ENCODE results near the gene BRI3BP. TPM values are rescaled to one million over a fixed set of nuclear protein-coding genes. Genes with fewer than 3 reads are reported as not detected.

Gene BRI3BP
- total RNA-seq, 1 donor from 2014 or later = 14.5 TPM

- ATAC-seq (ENCODE audit: low read depth) (no peak), DNase-seq (no peak)
- H3K36me3 Mint-ChIP-seq (ENCODE audit: low read depth) = peaks cover 84% of the 10 kb centered on the region
- no peaks in the 10 kb centered on the region for H3K9me3 Mint-ChIP-seq
- TF ChIP-seq CTCF (IDR thresholded peaks at IDR 0.05) = no peak
- H3K27ac Mint-ChIP-seq = no peak overlapping the region
- ChIA-PET POLR2A (no interaction called here), CTCF (no interaction called here)
- intact Hi-C loops (cut with micrococcal nuclease) = no loop called here
- H3K4me3 Mint-ChIP-seq = no peak overlapping the region
- no peaks in the 10 kb centered on the region for H3K27me3 Mint-ChIP-seq
- no peaks in the 10 kb centered on the region for H3K4me1 Mint-ChIP-seq
These were observed 44.4 kb upstream of the BRI3BP start for GRCh38 chr12:124949066-124949465.

GRCh38 chr12:124949779-124950728 is 43.4 kb upstream of the BRI3BP start:
- Mint-ChIP-seq H3K4me3 (no peak overlapping the region), H3K27me3 (no peaks in the 10 kb centered on the region), H3K27ac (no peak overlapping the region), H3K36me3 (ENCODE audit: low read depth) (peaks cover 85% of the 10 kb centered on the region), H3K9me3 (no peaks in the 10 kb centered on the region), H3K4me1 (no peaks in the 10 kb centered on the region)
- intact Hi-C loops (cut with micrococcal nuclease) = no loop called here
- no peak for TF ChIP-seq CTCF (IDR thresholded peaks at IDR 0.05)
- ChIA-PET CTCF (interaction anchor here (1.0 kb wide), 1 partner anchor 45 kb away, joined by 3 read pairs; no protein-coding TSS in a partner anchor), POLR2A (no interaction called here)
- ATAC-seq (ENCODE audit: low read depth) (no peak), DNase-seq (no peak)

- ATAC-seq (ENCODE audit: low read depth) (no peak), DNase-seq (no peak)
- intact Hi-C loops (cut with micrococcal nuclease) = no loop called here
- Mint-ChIP-seq H3K9me3 (no peaks in the 10 kb centered on the region), H3K27ac (no peak overlapping the region), H3K36me3 (ENCODE audit: low read depth) (peaks cover 86% of the 10 kb centered on the region), H3K4me1 (no peaks in the 10 kb centered on the region), H3K27me3 (no peaks in the 10 kb centered on the region), H3K4me3 (no peak overlapping the region)
- ChIA-PET POLR2A (interaction anchor here (0.6 kb wide), 1 partner anchor 24 kb away, joined by 3 read pairs; no protein-coding TSS in a partner anchor), CTCF (no interaction called here)
- no peak for TF ChIP-seq CTCF (IDR thresholded peaks at IDR 0.05)
These were observed 41.1 kb upstream of the BRI3BP start for GRCh38 chr12:124952295-124952694.

GRCh38 chr12:124952801-124953200 is 40.6 kb upstream of the BRI3BP start:
- POLR2A ChIA-PET = interaction anchor here (0.6 kb wide), 1 partner anchor 24 kb away, joined by 3 read pairs; no protein-coding TSS in a partner anchor
- Mint-ChIP-seq H3K36me3 (ENCODE audit: low read depth) (peaks cover 86% of the 10 kb centered on the region), H3K4me3 (no peak overlapping the region)

More at GRCh38 chr12:124952801-124953200, 40.6 kb upstream of the BRI3BP start:
- ATAC-seq (ENCODE audit: low read depth) (no peak), DNase-seq (no peak)
- no peak for TF ChIP-seq CTCF (IDR thresholded peaks at IDR 0.05)
- Mint-ChIP-seq H3K27me3 (no peaks in the 10 kb centered on the region), H3K4me1 (no peaks in the 10 kb centered on the region), H3K9me3 (no peaks in the 10 kb centered on the region), H3K27ac (no peak overlapping the region)
- CTCF ChIA-PET = no interaction called here
- intact Hi-C loops (cut with micrococcal nuclease) = no loop called here

Measured in activated B cell treated with CpG ODN at 0.5 μM for 24 hours (primary cell).